K562 (cell line): ENCODE measurements around the gene ENTPD3. TPM values are rescaled to one million over a fixed set of nuclear protein-coding genes. Genes with fewer than 3 reads are reported as not detected.
A peak's percentile ranks its signal among the peaks of the same experiment; 100 is the strongest.

Source experiments
- ATAC-seq: fragments of 200-7000 bp; cut with Tn5 transposase; 3 replicates; pipeline ENCODE4 v1.9.1; 2020; ENCODE audit warnings: moderate library complexity
- BruUV-seq: library from RNA; stranded (reverse); fragments of 400-500 nt; replicated peaks from 2 replicates; lab custom pipeline; 2021; lab: Mats Ljungman, UMichigan
- CTCF ChIA-PET: fragments of 300-600 bp; formaldehyde crosslinking; extraction: SDS; loops from one replicate; lab custom pipeline; 2021; ENCODE audit warnings: low intra/inter-chr PET ratio; lab: Yijun Ruan, JAX
- POLR2A ChIA-PET: fragments of 300-600, 350-650 bp; sonication (Branson Sonifier 250); formaldehyde crosslinking; extraction: SDS; loops from one replicate; lab custom pipeline; 2021; ENCODE audit warnings: antibody characterized with exemption, inconsistent platforms; lab: Yijun Ruan, JAX
- DNase-seq, 4 experiments: peaks; one replicate each; pipeline versions ENCODE4 v3.0.0 to v3.0.0-alpha.2; 2011 to 2018; ENCODE audit warnings: low spot score in 3 of 4, mixed read lengths in 3 of 4; ENCODE audit errors: extremely low read depth in 1 of 4
- FAIRE-seq: peaks from 2 replicates; lab custom pipeline; 2011; peaks lifted over from hg19 to GRCh38; lab: Jason Lieb, UNC
- H2AFZ ChIP-seq: 2 replicates; pipeline ENCODE4 v1.6.0; 2011; ENCODE audit warnings: low read depth, low read length, control low read depth, inconsistent platforms
- H3K27ac ChIP-seq: fragments of 200-600 bp; 3 replicates; pipeline ENCODE4 v1.8.0; 2011; ENCODE audit warnings: low read depth, mild to moderate bottlenecking, control low read depth, inconsistent platforms, low read length, moderate library complexity, mixed read lengths; ENCODE audit errors: extremely low read depth
- H3K27me3 ChIP-seq, 2 experiments: fragments of 300-600 bp in 1 of 2; 2 replicates in 1 of 2; 3 replicates in 1 of 2; pipeline versions ENCODE4 v1.6.0 to v1.8.0; 2011; ENCODE audit warnings: inconsistent platforms in 2 of 2, low read length in 2 of 2, mild to moderate bottlenecking in 1 of 2, mixed read lengths in 1 of 2, moderate library complexity in 1 of 2; ENCODE audit not compliant: control insufficient read depth in 2 of 2, insufficient read depth in 2 of 2
- H3K36me3 ChIP-seq: fragments of 300-600 bp; 3 replicates; pipeline ENCODE4 v1.8.0; 2011; ENCODE audit warnings: mild to moderate bottlenecking, low read length, inconsistent platforms; ENCODE audit not compliant: control insufficient read depth, insufficient read depth
- H3K4me1 ChIP-seq, 2 experiments: fragments of 200-600 bp in 1 of 2; replicated peaks in 1 of 2; 2 replicates in 1 of 2; 3 replicates in 1 of 2; pipeline versions ENCODE4 v1.5.1 to v1.8.0; 2011; ENCODE audit warnings: inconsistent platforms in 2 of 2, low read length in 2 of 2, mild to moderate bottlenecking in 1 of 2, mixed read lengths in 1 of 2, moderate library complexity in 1 of 2; ENCODE audit not compliant: control insufficient read depth in 2 of 2, insufficient read depth in 2 of 2
- H3K4me2 ChIP-seq: 2 replicates; pipeline ENCODE4 v1.6.1; 2011; ENCODE audit warnings: low read length, control low read depth, inconsistent platforms, mixed read lengths; ENCODE audit not compliant: insufficient read depth
- H3K4me3 ChIP-seq: fragments of 200-600 bp; sonication (generic), shearing (Covaris generic); 2 replicates; pipeline ENCODE4 v1.5.1; 2016; ENCODE audit warnings: control low read depth, inconsistent platforms
- H3K79me2 ChIP-seq: fragments of 200-600 bp; 3 replicates; pipeline ENCODE4 v1.8.0; 2011; ENCODE audit warnings: low read length, inconsistent platforms; ENCODE audit not compliant: control insufficient read depth, insufficient read depth
- H3K9ac ChIP-seq, 2 experiments: 2 replicates each; pipeline versions ENCODE4 v1.6.0 to v1.6.1; 2011; ENCODE audit warnings: low read depth in 2 of 2, low read length in 2 of 2, control low read depth in 1 of 2, inconsistent platforms in 1 of 2, mild to moderate bottlenecking in 1 of 2, mixed read lengths in 1 of 2; ENCODE audit not compliant: insufficient read depth in 1 of 2
- H3K9me1 ChIP-seq: one replicate; pipeline ENCODE4 v1.6.0; 2011; ENCODE audit warnings: inconsistent platforms, mild to moderate bottlenecking, low read length, moderate library complexity; ENCODE audit not compliant: control insufficient read depth, insufficient read depth
- H3K9me3 ChIP-seq: replicated peaks from 2 replicates; pipeline ENCODE4 v1.5.1; 2011; ENCODE audit warnings: low read depth, low read length, inconsistent platforms; ENCODE audit not compliant: control insufficient read depth, insufficient read depth
- H4K20me1 ChIP-seq: replicated peaks from 2 replicates; pipeline ENCODE4 v1.6.1; 2011; ENCODE audit warnings: low read length, inconsistent platforms, mixed read lengths; ENCODE audit not compliant: control insufficient read depth, insufficient read depth
- ARID1B ChIP-seq: fragments of 450-650 bp; IDR thresholded peaks from 2 replicates; pipeline ENCODE4 v1.6.1; 2016; ENCODE audit warnings: antibody characterized with exemption, mild to moderate bottlenecking, inconsistent platforms
- BMI1 ChIP-seq: fragments of 150-350 bp; IDR thresholded peaks from 2 replicates; pipeline ENCODE4 v1.6.1; 2014; ENCODE audit warnings: low read length
- DPF2 ChIP-seq: fragments of 450-650 bp; IDR thresholded peaks from 2 replicates; pipeline ENCODE4 v1.6.1; 2016
- LCOR ChIP-seq: sonication (generic); formaldehyde crosslinking; IDR thresholded peaks from 2 replicates; pipeline ENCODE4 v1.8.0; 2022; ENCODE audit warnings: mild to moderate bottlenecking, missing genetic modification reagents
- PHF21A ChIP-seq: fragments of 450-650 bp; IDR thresholded peaks from 2 replicates; pipeline ENCODE4 v1.6.1; 2017; ENCODE audit warnings: low read depth, borderline replicate concordance
- RFX7 ChIP-seq: fragments of 250-450 bp; sonication (Bioruptor Pico); IDR thresholded peaks from 2 replicates; pipeline ENCODE4 v1.5.1; 2021; ENCODE audit warnings: mild to moderate bottlenecking
- RREB1 ChIP-seq: fragments of 250-450 bp; sonication (Bioruptor Pico); IDR thresholded peaks from 2 replicates; pipeline ENCODE4 v1.4.0; 2020
- SAFB ChIP-seq: fragments of 200-400 bp; formaldehyde crosslinking; IDR thresholded peaks from 2 replicates; pipeline ENCODE4 v1.6.1; 2017; ENCODE audit warnings: low read depth, low read length, borderline replicate concordance
- SNRNP70 ChIP-seq: fragments of 200-400 bp; formaldehyde crosslinking; optimal IDR thresholded peaks from 2 replicates; pipeline ENCODE3; 2017; ENCODE audit warnings: low read depth, low read length
- SP1 ChIP-seq: sonication (generic); formaldehyde crosslinking; IDR thresholded peaks from 2 replicates; pipeline ENCODE4 v1.8.1; 2022; ENCODE audit warnings: mild to moderate bottlenecking, missing genetic modification reagents
- TAF15 ChIP-seq: fragments of 200-400 bp; formaldehyde crosslinking; IDR thresholded peaks from 2 replicates; pipeline ENCODE4 v1.6.1; 2017; ENCODE audit warnings: mild to moderate bottlenecking, low read depth, low read length, moderate library complexity
- TEAD1 ChIP-seq, 2 experiments: fragments of 450-650 bp in 1 of 2; sonication (generic) in 1 of 2; formaldehyde crosslinking; IDR thresholded peaks; 2 replicates each; pipeline versions ENCODE4 v1.4.0 to v1.8.0; 2020 to 2022; ENCODE audit warnings: mild to moderate bottlenecking in 2 of 2, missing genetic modification reagents in 1 of 2
- TRIM28 ChIP-seq: fragments of 450-650 bp; IDR thresholded peaks from 2 replicates; pipeline ENCODE4 v1.6.1; 2017
- in situ Hi-C: fragments of 300-500 bp; cut with MboI; formaldehyde crosslinking; loops from 4 replicates; pipeline ENCODE4 v1.15.0; 2018; ENCODE audit warnings: inconsistent platforms, mixed read lengths
- intact Hi-C: fragments of 100-400 bp; cut with micrococcal nuclease; formaldehyde crosslinking; loops from 2 replicates; pipeline ENCODE4 v1.14.2; 2022
- polyA plus RNA-seq, 8 experiments: library from polyadenylated mRNA; depleted of rRNA in 4 of 8; stranded (reverse) in 5 of 8; unstranded in 3 of 8; fragments of >200 nt; fragmentation: Nextera tagmentation in 2 of 8; fragmentation: Illumina TruSeq in 1 of 8; extraction: Ambion mirVana in 2 of 8; extraction: Trizol in 1 of 8; gene quantifications; 2 replicates each; pipeline versions ENCODE4 v1.2.1 to v1.2.3, GENCODE V29; 2011 to 2014; ENCODE audit warnings: inconsistent platforms in 1 of 8, missing spikeins in 1 of 8
- total RNA-seq, 7 experiments: library from RNA; depleted of rRNA in 6 of 7; stranded (reverse); fragments of >200 nt in 6 of 7; fragmentation: Illumina TruSeq in 2 of 7; extraction: Trizol in 2 of 7; gene quantifications; 2 replicates each; pipeline versions ENCODE4 v1.2.1 to v1.2.3, GENCODE V29; 2011 to 2021; ENCODE audit warnings: low replicate concordance in 1 of 7
- TF ChIP-seq, protein P1 (sequence below): conservative IDR thresholded peaks from 2 replicates; pipeline ENCODE4 v1.6.1; 2011; ENCODE audit warnings: low read depth, mild to moderate bottlenecking, low read length; ENCODE audit not compliant: control insufficient read depth
- TF ChIP-seq, protein P2 (sequence below): sonication (generic); formaldehyde crosslinking; IDR thresholded peaks from 2 replicates; pipeline ENCODE4 v1.4.0; 2020; ENCODE audit warnings: mild to moderate bottlenecking, missing genetic modification reagents

The ENTPD3 gene
- total and polyA plus RNA-seq, 9 of the 15 experiments (the other 6 are each of a cell fraction or from before 2014, with no cell fraction given), result 0.23 to 2.1 (median 0.58) TPM

- no peak for TF ChIP-seq TAF15
- TF ChIP-seq DPF2, result no peak
- TF ChIP-seq, all 486 proteins: peak for 0
Measured at GRCh38 chr3:40341671-40342070, 45.3 kb upstream of the ENTPD3 start (continued).

GRCh38 chr3:40350529-40350928 lies 36.5 kb upstream of the ENTPD3 start:
- FAIRE-seq (no peak), DNase-seq (no peak), ATAC-seq (no peak)
- Histone ChIP-seq H3K4me2 (no peak overlapping the region), H3K4me1 (no peaks in the 10 kb centered on the region; a peak in 1 of 5 replicates), H3K4me3 (no peak overlapping the region), H3K79me2 (no peaks in the 10 kb centered on the region), H2AFZ (no peak overlapping the region), H4K20me1 (no peaks in the 10 kb centered on the region), H3K27me3 (no peaks in the 10 kb centered on the region), H3K9me1 (no peaks in the 10 kb centered on the region), H3K27ac (no peak overlapping the region), H3K36me3 (no peaks in the 10 kb centered on the region), H3K9ac (no peak overlapping the region), H3K9me3 (peaks cover 8% of the 10 kb centered on the region)
- POLR2A ChIA-PET, result no interaction called here
- in situ Hi-C loops (no loop called here), intact Hi-C loops (no loop called here)
- CTCF ChIA-PET, result no interaction called here
- BruUV-seq, result no TSS peak
- TF ChIP-seq, protein P1, sequence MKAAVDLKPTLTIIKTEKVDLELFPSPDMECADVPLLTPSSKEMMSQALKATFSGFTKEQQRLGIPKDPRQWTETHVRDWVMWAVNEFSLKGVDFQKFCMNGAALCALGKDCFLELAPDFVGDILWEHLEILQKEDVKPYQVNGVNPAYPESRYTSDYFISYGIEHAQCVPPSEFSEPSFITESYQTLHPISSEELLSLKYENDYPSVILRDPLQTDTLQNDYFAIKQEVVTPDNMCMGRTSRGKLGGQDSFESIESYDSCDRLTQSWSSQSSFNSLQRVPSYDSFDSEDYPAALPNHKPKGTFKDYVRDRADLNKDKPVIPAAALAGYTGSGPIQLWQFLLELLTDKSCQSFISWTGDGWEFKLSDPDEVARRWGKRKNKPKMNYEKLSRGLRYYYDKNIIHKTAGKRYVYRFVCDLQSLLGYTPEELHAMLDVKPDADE, result no peak
- TF ChIP-seq BMI1, result no peak
- TF ChIP-seq PHF21A, result no peak
- TF ChIP-seq, protein P2, sequence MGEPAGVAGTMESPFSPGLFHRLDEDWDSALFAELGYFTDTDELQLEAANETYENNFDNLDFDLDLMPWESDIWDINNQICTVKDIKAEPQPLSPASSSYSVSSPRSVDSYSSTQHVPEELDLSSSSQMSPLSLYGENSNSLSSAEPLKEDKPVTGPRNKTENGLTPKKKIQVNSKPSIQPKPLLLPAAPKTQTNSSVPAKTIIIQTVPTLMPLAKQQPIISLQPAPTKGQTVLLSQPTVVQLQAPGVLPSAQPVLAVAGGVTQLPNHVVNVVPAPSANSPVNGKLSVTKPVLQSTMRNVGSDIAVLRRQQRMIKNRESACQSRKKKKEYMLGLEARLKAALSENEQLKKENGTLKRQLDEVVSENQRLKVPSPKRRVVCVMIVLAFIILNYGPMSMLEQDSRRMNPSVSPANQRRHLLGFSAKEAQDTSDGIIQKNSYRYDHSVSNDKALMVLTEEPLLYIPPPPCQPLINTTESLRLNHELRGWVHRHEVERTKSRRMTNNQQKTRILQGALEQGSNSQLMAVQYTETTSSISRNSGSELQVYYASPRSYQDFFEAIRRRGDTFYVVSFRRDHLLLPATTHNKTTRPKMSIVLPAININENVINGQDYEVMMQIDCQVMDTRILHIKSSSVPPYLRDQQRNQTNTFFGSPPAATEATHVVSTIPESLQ (CRISPR knock-in tag), result no peak
- TF ChIP-seq SNRNP70, result no peak
- TF ChIP-seq TEAD1 (CRISPR knock-in tag; IDR thresholded peaks at IDR 0.05), result no peak
- no peak for TF ChIP-seq SAFB
- no peak for TF ChIP-seq RREB1 (CRISPR knock-in tag)
- no peak for TF ChIP-seq SP1 (CRISPR knock-in tag)
- TF ChIP-seq RFX7 (CRISPR knock-in tag), result no peak
- TF ChIP-seq LCOR (CRISPR knock-in tag), result no peak
- no peak for TF ChIP-seq ARID1B
- peak; percentile 84; the same call in 1 of the 2 replicates for TF ChIP-seq TRIM28
